NB4 (cell line): ENCODE results near the gene ACOT11.

ENCODE experiments used
- MYC ChIP-seq: IDR thresholded peaks from 2 replicates; pipeline ENCODE4 v1.6.1; 2011; ENCODE audit warnings: low read depth, low read length
- POLR2A ChIP-seq: IDR thresholded peaks from 2 replicates; pipeline ENCODE4 v1.6.1; 2011; ENCODE audit warnings: mild to moderate bottlenecking; ENCODE audit not compliant: insufficient read length; ENCODE audit errors: extremely low read depth
- TF ChIP-seq, protein P1 (sequence below): IDR thresholded peaks from one replicate; pipeline ENCODE4 v1.5.1; 2012; ENCODE audit warnings: low read depth, low read length
- TF ChIP-seq, protein P2 (sequence below): IDR thresholded peaks from 2 replicates; pipeline ENCODE4 v1.6.1; 2011; ENCODE audit warnings: low read depth, low read length

DNA sequence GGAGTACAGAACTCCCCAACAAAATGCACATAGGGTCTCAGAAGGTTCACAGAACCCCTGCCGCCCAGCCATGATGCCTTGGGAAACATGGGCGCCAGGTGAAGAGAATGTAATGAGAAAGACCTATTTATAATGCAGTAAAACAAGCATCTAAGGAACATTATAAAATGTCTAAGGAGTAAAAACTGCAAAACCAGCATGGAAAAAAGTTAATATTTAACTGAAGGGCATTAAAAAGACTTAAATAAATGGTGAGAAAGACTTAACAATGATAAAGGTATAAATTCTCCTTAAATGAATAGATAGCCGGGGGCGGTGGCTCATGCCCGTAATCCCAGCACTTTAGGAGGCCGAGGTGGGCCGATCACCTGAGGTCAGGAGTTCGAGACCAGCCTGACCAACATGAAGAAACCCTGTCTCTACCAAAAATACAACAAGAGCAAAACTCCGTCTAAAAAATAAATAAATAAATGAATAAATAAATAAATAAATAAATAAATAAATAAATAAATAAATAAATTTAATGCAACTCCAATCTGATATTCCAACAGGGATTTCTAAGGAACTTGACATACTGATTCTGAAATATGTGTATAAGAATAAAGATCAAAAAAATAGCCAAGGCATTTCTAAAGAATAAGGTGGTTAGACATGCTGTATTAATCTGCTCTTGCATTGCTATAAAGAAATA, 27.3 kb upstream of the ACOT11 start:
- TF ChIP-seq, protein P1, sequence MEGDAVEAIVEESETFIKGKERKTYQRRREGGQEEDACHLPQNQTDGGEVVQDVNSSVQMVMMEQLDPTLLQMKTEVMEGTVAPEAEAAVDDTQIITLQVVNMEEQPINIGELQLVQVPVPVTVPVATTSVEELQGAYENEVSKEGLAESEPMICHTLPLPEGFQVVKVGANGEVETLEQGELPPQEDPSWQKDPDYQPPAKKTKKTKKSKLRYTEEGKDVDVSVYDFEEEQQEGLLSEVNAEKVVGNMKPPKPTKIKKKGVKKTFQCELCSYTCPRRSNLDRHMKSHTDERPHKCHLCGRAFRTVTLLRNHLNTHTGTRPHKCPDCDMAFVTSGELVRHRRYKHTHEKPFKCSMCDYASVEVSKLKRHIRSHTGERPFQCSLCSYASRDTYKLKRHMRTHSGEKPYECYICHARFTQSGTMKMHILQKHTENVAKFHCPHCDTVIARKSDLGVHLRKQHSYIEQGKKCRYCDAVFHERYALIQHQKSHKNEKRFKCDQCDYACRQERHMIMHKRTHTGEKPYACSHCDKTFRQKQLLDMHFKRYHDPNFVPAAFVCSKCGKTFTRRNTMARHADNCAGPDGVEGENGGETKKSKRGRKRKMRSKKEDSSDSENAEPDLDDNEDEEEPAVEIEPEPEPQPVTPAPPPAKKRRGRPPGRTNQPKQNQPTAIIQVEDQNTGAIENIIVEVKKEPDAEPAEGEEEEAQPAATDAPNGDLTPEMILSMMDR: no peak
- TF ChIP-seq POLR2A (no peak), MYC (no peak)
- TF ChIP-seq, protein P2, sequence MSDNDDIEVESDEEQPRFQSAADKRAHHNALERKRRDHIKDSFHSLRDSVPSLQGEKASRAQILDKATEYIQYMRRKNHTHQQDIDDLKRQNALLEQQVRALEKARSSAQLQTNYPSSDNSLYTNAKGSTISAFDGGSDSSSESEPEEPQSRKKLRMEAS: no peak
